HCEC 1CT (cell line): ENCODE results near the gene DGKQ.
"Not testable (repeated sequence)": the region's sequence is repeated elsewhere in the genome, so short reads cannot be mapped to it uniquely, and the experiment has no call there.

Experiments used
- DNase-seq: peaks from one replicate; pipeline ENCODE4 v3.0.0-alpha.2; 2017

Gene DGKQ

DNA sequence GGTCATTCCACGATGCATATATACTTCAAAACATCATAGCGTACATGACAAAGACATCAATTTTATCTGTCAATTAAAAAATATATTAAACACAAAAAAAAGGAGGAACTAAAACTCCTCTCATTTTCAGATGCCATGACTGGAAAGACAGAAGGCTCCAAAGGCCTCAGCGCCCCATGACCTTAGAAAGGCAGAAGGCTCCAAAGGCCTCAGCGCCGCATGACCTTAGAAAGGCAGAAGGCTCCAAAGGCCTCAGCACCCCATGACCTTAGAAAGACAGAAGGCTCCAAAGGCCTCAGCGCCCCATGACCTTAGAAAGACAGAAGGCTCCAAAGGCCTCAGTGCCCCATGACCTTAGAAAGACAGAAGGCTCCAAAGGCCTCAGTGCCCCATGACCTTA, 54.8 kb downstream of the DGKQ start:
- not testable (repeated sequence) for DNase-seq

DNA sequence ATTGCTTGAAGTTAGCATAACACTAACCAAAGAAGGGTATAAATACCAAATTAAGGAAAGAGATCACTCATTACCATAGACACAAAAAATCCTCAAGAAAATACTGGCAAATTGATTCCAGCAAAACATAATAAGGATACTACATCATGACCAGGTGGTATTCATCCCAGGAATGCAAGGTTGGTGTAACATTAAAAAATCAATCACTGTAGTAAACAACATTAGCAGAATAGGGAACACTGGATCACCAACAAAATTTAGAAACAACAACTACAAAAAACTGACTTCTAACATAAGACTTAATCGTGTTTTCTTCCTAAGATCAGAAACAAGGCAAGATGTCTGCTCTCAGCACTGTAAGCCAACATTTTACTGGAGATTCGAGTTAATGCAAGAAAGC, 55.4 kb downstream of the DGKQ start:
- DNase-seq = no peak

DNA sequence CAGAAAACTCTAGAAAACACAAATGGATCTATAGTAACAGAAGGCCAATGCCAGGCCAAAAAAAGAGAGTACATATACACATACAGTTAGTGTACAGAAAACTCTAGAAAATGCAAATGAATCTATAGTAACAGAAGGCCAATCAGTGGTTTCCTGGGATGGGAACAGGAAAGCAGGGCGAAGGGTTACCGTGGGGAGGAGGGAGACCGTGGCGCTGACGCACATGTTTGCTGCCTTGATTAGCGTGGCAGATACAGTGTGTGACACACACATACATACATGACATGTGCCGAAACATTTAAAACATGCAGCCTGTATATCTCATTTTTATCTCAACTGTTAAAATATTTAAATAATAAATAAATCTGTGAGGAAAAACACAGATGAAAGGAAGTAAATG, 55.9 kb downstream of the DGKQ start:
- DNase-seq = no peak

- DNase-seq = no peak
Measured at GRCh38 chr4:915595-915994, 57.8 kb downstream of the DGKQ start.

DNA sequence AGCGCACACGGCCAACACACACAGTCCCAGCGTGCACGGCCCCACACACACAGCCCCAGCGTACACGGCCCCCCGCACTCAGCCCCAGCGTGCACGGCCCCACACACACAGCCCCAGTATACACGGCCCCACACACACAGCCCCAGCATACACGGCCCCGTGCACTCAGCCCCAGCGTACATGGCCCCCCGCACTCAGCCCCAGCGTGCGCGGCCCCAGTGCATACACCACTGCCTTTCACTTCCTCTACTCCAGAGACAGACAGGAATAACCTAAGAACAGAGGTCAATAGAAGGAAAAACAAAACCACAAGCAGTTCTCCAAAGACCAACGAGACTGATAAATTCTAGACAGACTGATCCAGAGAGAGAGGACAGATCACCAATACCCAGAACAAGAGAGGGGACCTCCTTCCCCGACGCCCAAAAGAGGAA, 58.3 kb downstream of the DGKQ start:
- no peak for DNase-seq

GRCh38 chr4:914531-914930, 58.8 kb downstream of the DGKQ start:
- DNase-seq = no peak

GRCh38 chr4:913280-913618, 60.1 kb downstream of the DGKQ start:
- DNase-seq = no peak

DNA sequence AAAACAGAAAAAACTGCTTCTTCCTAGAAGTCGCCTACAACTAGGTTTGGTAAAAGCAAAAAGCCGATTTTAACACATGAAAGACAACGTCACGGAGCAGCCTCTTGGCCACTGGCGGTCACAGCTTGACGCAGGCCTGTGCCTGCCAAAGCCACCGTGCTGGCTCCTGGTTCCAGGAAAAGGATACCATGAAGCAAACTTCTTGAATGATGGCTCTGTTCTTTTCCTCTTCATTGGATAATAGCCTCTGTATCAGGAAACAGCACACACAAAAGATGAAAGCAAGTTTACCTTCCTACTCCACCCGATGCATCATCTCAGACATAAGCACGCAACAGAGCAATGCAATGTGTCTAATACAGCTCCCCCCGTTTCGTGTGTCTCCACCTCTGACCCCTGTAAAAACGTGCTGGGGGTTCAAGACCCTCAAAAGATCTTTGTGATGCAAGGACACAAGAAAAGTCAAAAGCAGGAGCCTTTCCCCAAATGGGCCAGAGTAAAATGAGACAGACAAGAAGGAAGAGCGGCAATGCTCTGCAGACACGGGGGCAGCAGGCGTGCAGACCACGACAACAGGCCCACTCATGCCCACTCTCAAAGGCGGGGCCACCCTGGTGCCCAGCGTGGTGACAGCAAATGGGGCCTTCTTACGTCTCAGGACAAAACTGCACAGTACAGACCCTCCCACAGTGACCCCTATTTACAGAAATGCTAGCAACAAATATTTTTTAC, 60.7 kb downstream of the DGKQ start:
- no peak for DNase-seq

DNA sequence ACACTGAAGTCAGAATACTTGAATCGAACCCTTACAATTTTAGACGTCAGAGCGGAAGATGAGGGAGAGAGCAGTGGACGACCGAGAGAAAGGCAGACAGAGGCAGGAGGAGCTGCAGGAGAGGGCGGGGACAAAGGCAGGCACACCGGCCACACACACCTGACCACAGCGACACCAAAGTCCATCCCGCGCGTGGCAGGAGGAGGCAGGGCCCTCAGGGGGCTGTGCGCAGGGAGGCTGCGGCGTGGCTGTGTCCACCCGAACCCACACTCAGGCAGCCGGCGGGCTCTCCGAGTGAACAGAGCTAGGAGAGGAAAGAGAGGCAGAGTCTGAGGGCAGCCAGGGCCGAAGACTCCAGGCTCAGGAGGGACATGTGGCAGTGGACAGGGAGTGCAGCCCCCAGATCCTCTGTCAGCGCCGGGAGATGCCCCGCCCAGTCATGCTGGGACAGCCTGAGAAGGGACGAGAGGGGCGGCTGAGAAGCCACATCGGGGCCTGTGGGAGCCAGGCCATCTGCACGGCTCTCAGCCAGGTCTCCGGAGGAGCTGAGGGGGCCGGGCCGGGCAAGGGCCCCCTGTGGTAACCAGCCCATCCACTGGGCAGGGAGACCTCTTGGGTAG, 61.4 kb downstream of the DGKQ start:
- DNase-seq = no peak

GRCh38 chr4:911221-911751, 62.1 kb downstream of the DGKQ start:
- DNase-seq = no peak

DNA sequence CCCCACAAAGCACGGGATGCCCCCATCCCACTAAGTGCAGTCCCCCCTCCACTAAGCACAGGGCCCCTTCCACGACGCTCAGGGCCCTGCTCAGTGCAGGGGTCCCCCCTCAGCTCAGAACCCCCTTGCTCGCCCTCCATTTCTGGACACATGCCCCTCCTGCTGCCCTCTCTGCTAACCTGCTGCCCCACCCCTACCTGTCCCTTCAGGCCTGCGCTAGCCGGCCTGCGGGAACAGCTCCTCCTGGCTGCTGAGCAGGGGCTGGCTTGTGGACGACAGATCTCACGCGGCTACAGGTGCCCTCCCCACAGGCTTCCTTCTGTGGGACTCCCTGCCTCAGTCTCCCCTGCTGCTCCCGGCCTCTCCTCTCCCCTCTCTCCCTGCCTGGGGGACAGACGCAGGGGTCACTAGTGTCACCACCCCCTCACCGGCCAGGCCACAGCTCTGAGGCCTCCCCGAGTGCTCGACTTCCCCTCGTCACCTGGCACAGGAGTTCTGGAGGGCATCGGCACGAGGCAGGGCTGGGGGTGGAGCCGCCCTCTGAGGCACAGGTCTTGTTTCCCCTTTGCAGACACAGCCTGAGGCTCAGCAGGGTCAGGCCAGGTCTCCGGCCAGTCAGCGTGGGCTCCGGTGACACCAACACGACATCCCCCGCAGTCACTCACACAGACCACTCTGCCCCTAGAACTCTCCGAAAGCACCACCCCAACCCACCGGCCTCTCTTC, 62.8 kb downstream of the DGKQ start:
- DNase-seq = no peak

- DNase-seq = no peak
Measured at GRCh38 chr4:909821-910220, 63.5 kb downstream of the DGKQ start.

DNA sequence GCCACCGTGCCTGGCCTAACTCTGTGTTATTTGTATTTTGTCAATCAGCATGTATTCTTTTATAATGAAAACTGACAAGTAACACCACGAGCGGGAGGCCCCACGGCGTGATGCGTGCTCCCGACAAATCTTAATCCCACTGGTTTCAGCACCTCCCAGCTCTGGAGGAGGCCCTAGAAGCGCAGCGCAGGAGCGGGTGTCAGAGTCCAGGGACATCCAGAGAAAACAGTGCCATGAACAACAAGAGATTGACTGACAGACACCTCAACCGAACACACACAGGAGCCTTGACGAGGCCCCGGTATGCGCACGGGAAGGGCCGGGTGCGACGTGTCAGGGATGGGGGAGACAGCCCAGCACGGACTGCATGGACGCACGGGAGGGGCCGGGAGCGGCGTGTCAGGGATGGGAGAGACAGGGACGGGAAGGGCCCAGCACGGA, 64.2 kb downstream of the DGKQ start:
- no peak for DNase-seq
